Fibroblast of gingiva (primary cell): ENCODE results near the gene AGRN.

Source experiments
- DNase-seq: peaks from one replicate; pipeline ENCODE4 v3.0.0-alpha.2; 2011; ENCODE audit warnings: low read depth

Gene AGRN

GRCh38 chr1:1081311-1082238 lies 61.7 kb downstream of the AGRN start:
- DNase-seq = no peak

- no peak for DNase-seq
These were observed 62.4 kb downstream of the AGRN start for GRCh38 chr1:1082239-1082775.

GRCh38 chr1:1082776-1083415 lies 63.0 kb downstream of the AGRN start:
- no peak for DNase-seq

- no peak for DNase-seq
These were observed 63.8 kb downstream of the AGRN start for GRCh38 chr1:1083416-1084371.

- no peak for DNase-seq
These were observed 64.7 kb downstream of the AGRN start for GRCh38 chr1:1084372-1085170.

- DNase-seq = no peak
These were observed 65.4 kb downstream of the AGRN start for GRCh38 chr1:1085171-1085841.

GRCh38 chr1:1085911-1086841 lies 66.3 kb downstream of the AGRN start:
- DNase-seq = no peak

- DNase-seq = no peak
These were observed 67.0 kb downstream of the AGRN start for GRCh38 chr1:1086911-1087341.

GRCh38 chr1:1087351-1088028 lies 67.6 kb downstream of the AGRN start:
- DNase-seq = no peak

- no peak for DNase-seq
These were observed 68.3 kb downstream of the AGRN start for GRCh38 chr1:1088029-1088800.

- no peak for DNase-seq
These were observed 69.1 kb downstream of the AGRN start for GRCh38 chr1:1088801-1089680.

GRCh38 chr1:1089731-1090423 lies 70.0 kb downstream of the AGRN start:
- DNase-seq = no peak

GRCh38 chr1:1090424-1091343 lies 70.8 kb downstream of the AGRN start:
- DNase-seq = no peak

- DNase-seq = no peak
These were observed 71.6 kb downstream of the AGRN start for GRCh38 chr1:1091344-1092148.
